K562 (cell line): Measurements from ENCODE around the gene SAA2. TPM values are rescaled to one million over a fixed set of nuclear protein-coding genes. Genes with fewer than 3 reads are reported as not detected.

ENCODE experiments used
- CCNT2 ChIP-seq: IDR thresholded peaks from 2 replicates; pipeline ENCODE4 v1.6.1; 2011; ENCODE audit warnings: borderline replicate concordance, low read depth, mild to moderate bottlenecking, moderate library complexity, mixed read lengths, low read length; ENCODE audit not compliant: insufficient read length; ENCODE audit errors: extremely low read depth
- DACH1 ChIP-seq: fragments of 450-650 bp; IDR thresholded peaks from 2 replicates; pipeline ENCODE4 v1.6.1; 2018; ENCODE audit not compliant: partially characterized antibody
- MCM5 ChIP-seq: fragments of 450-650 bp; IDR thresholded peaks from 2 replicates; pipeline ENCODE4 v1.6.1; 2016; ENCODE audit warnings: low read depth
- MGA ChIP-seq: fragments of 450-650 bp; IDR thresholded peaks from 2 replicates; pipeline ENCODE4 v1.6.1; 2016; ENCODE audit warnings: mild to moderate bottlenecking, moderate library complexity
- SFPQ ChIP-seq: fragments of 200-400 bp; formaldehyde crosslinking; IDR thresholded peaks from 2 replicates; pipeline ENCODE4 v1.6.1; 2017; ENCODE audit warnings: mild to moderate bottlenecking, low read depth, low read length, moderate library complexity
- SRF ChIP-seq, 2 experiments: fragments of 250-450, 450-650 bp in 1 of 2; sonication (Bioruptor Pico) in 1 of 2; sonication (generic) in 1 of 2; formaldehyde crosslinking; IDR thresholded peaks; 2 replicates each; pipeline versions ENCODE4 v1.5.0 to v1.5.1; 2020 to 2022; ENCODE audit warnings: mild to moderate bottlenecking in 1 of 2, missing genetic modification reagents in 1 of 2
- YY1 ChIP-seq, 3 experiments: IDR thresholded peaks; 2 replicates each; pipeline ENCODE4 v1.6.1; 2011; ENCODE audit warnings: low read length in 2 of 3, mild to moderate bottlenecking in 2 of 3, moderate library complexity in 2 of 3, borderline replicate concordance in 1 of 3, control low read depth in 1 of 3, low read depth in 1 of 3; ENCODE audit not compliant: insufficient read depth in 3 of 3, insufficient replicate concordance in 2 of 3, control insufficient read depth in 1 of 3, insufficient read length in 1 of 3; ENCODE audit errors: extremely low read depth in 1 of 3
- ZNF212 ChIP-seq: fragments of 450-650 bp; formaldehyde crosslinking; IDR thresholded peaks from 2 replicates; pipeline ENCODE4 v1.4.0; 2020; ENCODE audit warnings: mild to moderate bottlenecking
- ZNF316 ChIP-seq: fragments of 450-650 bp; IDR thresholded peaks from 2 replicates; pipeline ENCODE4 v1.6.1; 2016
- ZNF436 ChIP-seq: fragments of 250-450, 450-650 bp; sonication (Bioruptor Pico); formaldehyde crosslinking; IDR thresholded peaks from 2 replicates; pipeline ENCODE4 v1.7.0; 2020; ENCODE audit warnings: mild to moderate bottlenecking
- ZNF740 ChIP-seq, 3 experiments: fragments of 200-800 bp in 1 of 3; sonication (Bioruptor generic) in 1 of 3; sonication (generic) in 1 of 3; formaldehyde crosslinking in 1 of 3; IDR thresholded peaks; 2 replicates each; pipeline versions ENCODE4 v1.6.1 to v1.8.0; 2016 to 2022; ENCODE audit warnings: mild to moderate bottlenecking in 2 of 3, missing compliant biosample characterization in 2 of 3, missing genetic modification characterization in 2 of 3, missing genetic modification reagents in 1 of 3
- ZNF79 ChIP-seq: fragments of 250-450 bp; sonication (Bioruptor Pico); IDR thresholded peaks from 2 replicates; pipeline ENCODE4 v1.4.0; 2020; ENCODE audit warnings: low read depth, mild to moderate bottlenecking, moderate library complexity
- polyA plus RNA-seq, 8 experiments: library from polyadenylated mRNA; depleted of rRNA in 4 of 8; stranded (reverse) in 5 of 8; unstranded in 3 of 8; fragments of >200 nt; fragmentation: Nextera tagmentation in 2 of 8; fragmentation: Illumina TruSeq in 1 of 8; extraction: Ambion mirVana in 2 of 8; extraction: Trizol in 1 of 8; gene quantifications; 2 replicates each; pipeline versions ENCODE4 v1.2.1 to v1.2.3, GENCODE V29; 2011 to 2014; ENCODE audit warnings: inconsistent platforms in 1 of 8, missing spikeins in 1 of 8
- total RNA-seq, 7 experiments: library from RNA; depleted of rRNA in 6 of 7; stranded (reverse); fragments of >200 nt in 6 of 7; fragmentation: Illumina TruSeq in 2 of 7; extraction: Trizol in 2 of 7; gene quantifications; 2 replicates each; pipeline versions ENCODE4 v1.2.1 to v1.2.3, GENCODE V29; 2011 to 2021; ENCODE audit warnings: low replicate concordance in 1 of 7

Gene SAA2
- total and polyA plus RNA-seq, 9 of the 15 experiments (the other 6 are each of a cell fraction or from before 2014, with no cell fraction given), result 4.6 TPM; not detected in 8

- TF ChIP-seq MGA (no peak), ZNF740 (CRISPR knock-in tag; IDR thresholded peaks at IDR 0.05) (no peak), ZNF740 (tag; IDR thresholded peaks at IDR 0.05) (no peak), ZNF316 (no peak), MCM5 (no peak), ZNF212 (CRISPR knock-in tag) (no peak), DACH1 (no peak), SRF (CRISPR knock-in tag; IDR thresholded peaks at IDR 0.05) (no peak), YY1 (IDR thresholded peaks at IDR 0.05; ENCODE audit: borderline replicate concordance in 1 of 3, control insufficient read depth in 1 of 3, extremely low read depth in 1 of 3, insufficient read depth in 3 of 3, insufficient read length in 1 of 3, insufficient replicate concordance in 2 of 3, low read depth in 1 of 3, low read length in 2 of 3) (no peak), ZNF79 (CRISPR knock-in tag) (no peak), CCNT2 (no peak), SFPQ (no peak), ZNF436 (CRISPR knock-in tag) (no peak)
- TF ChIP-seq, all 486 proteins: peak for 0
These were observed 4.8 kb upstream of the SAA2 start (continued) for GRCh38 chr11:18253233-18253632.
